Measurements from ENCODE around the gene SPOCK3.

GRCh38 chr4:166981847-166982246, 252.4 kb downstream of the SPOCK3 start:
- TF ChIP-seq TAF1 (IDR thresholded peaks at IDR 0.05; ENCODE audit: low read depth, low read length) (no peak), POLR2AphosphoS5 (IDR thresholded peaks at IDR 0.05; ENCODE audit: low read depth, low read length) (no peak), POLR2A (IDR thresholded peaks at IDR 0.05; ENCODE audit: low read depth, low read length) (no peak), POU2F2 (IDR thresholded peaks at IDR 0.05; ENCODE audit: low read depth, low read length) (no peak), PAX5 (IDR thresholded peaks at IDR 0.05; ENCODE audit: insufficient read depth, low read length, severe bottlenecking) (no peak), SPI1 (IDR thresholded peaks at IDR 0.05; ENCODE audit: low read depth, low read length) (no peak)

Data from GM12891 (cell line).